GM18867 (cell line): Measurements from ENCODE around the gene C14orf119.

ENCODE experiments used
- ATAC-seq: cut with Tn5 transposase; IDR thresholded peaks from one replicate; pipeline ENCODE4 v1.9.1; 2021; ENCODE audit warnings: mild to moderate bottlenecking, moderate library complexity; ENCODE audit not compliant: unreplicated experiment

The C14orf119 gene

GRCh38 chr14:23095196-23096108, at the start of gene C14orf119:
TSS of gene C14orf119 (plus strand) at chr14:23095505. CDS start at chr14:23097659, 2,154 bp downstream.
- peak; percentile 90 for ATAC-seq

DNA sequence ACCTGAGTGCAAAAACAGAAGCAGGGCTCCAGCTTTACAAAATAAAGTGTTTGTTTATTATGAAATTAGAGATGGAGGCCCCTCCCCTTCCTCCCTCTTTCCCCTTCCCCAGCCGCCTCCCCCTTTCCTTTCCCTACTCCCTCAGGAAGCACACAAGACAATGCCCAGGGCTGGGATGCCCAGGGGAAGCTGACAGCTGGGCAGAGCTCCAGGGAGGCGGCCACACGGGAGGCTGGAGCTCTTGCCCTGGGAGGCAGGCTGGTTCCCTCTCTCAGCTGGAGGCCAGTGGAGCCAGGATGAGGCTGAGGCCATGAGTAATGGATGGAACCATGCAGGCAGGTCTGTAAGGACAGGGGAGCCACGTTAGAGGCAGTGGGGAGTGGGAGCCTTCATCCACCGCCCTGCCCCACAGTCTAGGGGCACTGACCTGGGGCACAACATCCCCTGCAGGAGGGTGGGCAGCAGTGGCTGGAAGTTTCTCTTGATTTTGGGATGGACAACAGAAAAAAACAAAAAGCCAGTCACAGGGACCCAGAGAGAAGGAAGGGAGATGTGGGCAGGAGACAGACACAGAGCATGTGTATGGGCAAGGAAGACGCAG, 48.2 kb upstream of the C14orf119 start:
- no peak for ATAC-seq

- ATAC-seq: no peak
Measured at GRCh38 chr14:23047751-23048693, 47.3 kb upstream of the C14orf119 start.

DNA sequence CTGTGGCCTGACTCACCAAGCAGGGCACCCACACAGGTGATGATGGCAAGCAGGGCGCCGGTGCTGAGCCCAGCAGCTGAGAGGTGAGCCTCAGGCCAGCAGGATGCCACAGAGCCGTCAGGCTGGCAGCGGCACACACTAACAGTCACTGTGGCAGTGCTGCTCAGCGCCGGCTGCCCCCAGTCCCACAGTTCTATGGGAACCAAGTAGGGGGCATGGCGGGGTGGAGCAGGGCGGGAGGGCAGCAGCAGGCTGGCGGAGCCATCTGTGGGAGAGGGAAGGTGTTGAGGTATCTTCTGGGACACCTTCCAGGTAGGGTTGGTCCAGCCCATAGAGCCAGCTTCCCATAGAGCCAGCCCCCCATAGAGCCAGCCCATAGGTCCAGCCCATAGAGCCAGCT, 46.3 kb upstream of the C14orf119 start:
- ATAC-seq: no peak

GRCh38 chr14:23051141-23052057, 43.9 kb upstream of the C14orf119 start:
- no peak for ATAC-seq

DNA sequence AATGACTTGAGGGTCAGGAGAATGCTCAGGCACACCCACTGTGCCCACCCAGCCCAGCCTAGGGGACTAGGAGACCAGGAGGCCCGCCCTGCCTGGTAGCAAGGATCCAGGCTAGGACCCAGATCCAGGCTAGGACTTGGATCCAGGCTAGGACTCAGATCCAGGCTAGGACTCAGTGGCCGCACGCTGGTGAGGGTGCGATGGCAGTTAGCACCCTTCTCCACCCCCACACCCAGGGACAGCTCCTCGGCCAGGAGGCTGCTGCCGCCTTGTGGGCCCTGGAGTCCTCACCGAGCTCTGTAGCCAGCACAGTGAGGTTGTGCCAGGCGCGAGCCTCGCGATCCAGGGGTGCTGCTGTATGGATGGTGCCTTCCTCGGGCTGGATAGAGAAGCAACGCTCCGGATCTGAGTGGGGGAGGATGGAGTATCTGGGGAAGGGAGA, 43.1 kb upstream of the C14orf119 start:
- ATAC-seq: no peak

- ATAC-seq: no peak
Measured at GRCh38 chr14:23052671-23053070, 42.6 kb upstream of the C14orf119 start.

- ATAC-seq: no peak
Measured at GRCh38 chr14:23053426-23053825, 41.9 kb upstream of the C14orf119 start.

- no peak for ATAC-seq
Measured at GRCh38 chr14:23054000-23054811, 41.1 kb upstream of the C14orf119 start.

GRCh38 chr14:23055147-23055550, 40.2 kb upstream of the C14orf119 start:
- no peak for ATAC-seq

GRCh38 chr14:23055621-23056144, 39.6 kb upstream of the C14orf119 start:
- ATAC-seq: no peak

GRCh38 chr14:23056145-23056955, 39.0 kb upstream of the C14orf119 start:
- peak; percentile 60 for ATAC-seq

GRCh38 chr14:23056956-23057756, 38.1 kb upstream of the C14orf119 start, which contains the start of gene CDH24:
TSS of gene CDH24 (minus strand) at chr14:23057520. CDS start at chr14:23055733, 1,787 bp downstream.
- ATAC-seq: peak; percentile 57

DNA sequence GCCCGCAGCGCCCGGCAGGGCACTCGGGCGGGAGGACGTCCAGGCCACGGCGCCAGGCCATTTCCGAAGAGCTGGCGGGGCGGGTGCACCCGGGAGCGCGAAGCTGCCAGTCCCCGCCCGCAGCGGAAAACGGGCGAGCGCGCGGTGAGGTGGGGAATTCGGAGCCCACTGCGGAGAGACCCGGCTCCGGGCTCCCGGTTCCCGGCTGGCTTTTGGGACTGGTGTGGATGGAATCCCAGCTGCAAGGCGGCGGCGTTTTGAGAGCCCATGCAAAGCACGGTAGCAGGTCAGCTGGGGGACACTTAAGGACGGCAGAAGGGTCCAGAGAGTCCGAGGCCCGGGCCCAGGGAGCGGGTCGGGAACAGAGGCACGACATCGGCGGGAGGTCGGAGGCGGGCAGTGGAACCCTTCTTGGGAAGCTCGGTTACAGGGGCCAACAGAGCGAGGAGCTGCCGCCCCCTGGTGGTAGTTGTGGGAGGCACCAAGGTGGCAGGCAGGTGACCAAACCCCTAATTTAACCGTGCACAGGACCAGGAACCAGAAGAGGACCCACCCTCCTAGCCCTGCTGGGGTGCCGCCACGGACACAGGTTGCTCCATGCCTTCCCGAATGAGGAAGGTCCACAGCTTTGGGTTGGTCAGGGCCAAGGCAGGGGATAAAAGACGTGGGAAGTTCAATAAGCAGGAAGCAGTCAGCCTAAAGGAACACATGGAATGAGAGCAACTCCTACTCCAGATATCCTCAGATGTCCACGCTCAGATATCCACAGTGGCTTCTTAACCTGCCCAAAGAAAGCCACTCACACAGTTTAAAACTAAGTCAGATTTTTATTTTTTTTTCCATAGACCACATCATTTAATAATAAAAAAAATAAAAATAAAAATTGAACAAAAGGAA, 37.3 kb upstream of the C14orf119 start:
- peak; percentile 63 for ATAC-seq

- no peak for ATAC-seq
Measured at GRCh38 chr14:23058654-23059504, 36.4 kb upstream of the C14orf119 start.
